ENCODE data around the gene UTRN. TPM values are rescaled to one million over a fixed set of nuclear protein-coding genes. Genes with fewer than 3 reads are reported as not detected.

UTRN gene
- total RNA-seq, 1 donor from 2014 or later: 72.0 TPM

GRCh38 chr6:144278659-144279314 lies 6.3 kb upstream of the UTRN start:
- DNase-seq: no peak
- intact Hi-C loops (cut with micrococcal nuclease): no loop called here

DNA sequence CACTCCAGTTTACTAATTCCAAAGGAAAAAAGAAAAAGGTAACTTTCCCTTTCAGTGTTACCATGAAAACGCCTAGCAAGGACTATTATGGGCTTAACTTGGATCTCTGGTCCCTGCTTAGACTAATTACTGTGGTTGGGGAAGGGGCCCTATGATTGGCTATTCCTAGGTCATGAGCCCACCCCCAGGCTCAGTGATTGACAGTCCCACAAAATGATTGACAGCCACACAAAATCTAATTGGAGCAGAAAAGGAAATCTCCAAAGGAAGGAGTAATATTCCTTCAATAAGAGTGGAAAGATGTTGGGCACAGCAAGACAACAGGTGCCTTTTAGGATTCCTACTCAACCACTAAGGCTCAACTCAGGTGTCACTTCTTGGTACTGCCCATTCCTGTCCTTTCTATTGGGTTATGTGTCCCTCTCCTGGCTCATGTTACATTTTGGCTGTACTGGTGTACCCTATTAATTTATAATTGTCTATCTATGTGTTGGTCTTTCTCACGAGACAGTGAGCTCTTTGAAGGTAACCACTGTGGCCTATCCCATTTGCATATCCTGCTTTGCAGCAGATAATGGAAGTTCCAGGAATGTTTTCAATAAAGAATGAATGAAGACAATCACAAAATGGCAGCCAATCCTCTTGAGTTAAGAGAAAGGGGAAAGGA lies 5.5 kb upstream of the UTRN start:
- DNase-seq: no peak
- no peak for ATAC-seq
- intact Hi-C loops (cut with micrococcal nuclease): loop anchor here (10.0 kb wide), 1 partner anchor 145 kb away; no protein-coding TSS in a partner anchor

More at GRCh38 chr6:144278659-144279314, 6.3 kb upstream of the UTRN start:
- ATAC-seq: no peak

DNA sequence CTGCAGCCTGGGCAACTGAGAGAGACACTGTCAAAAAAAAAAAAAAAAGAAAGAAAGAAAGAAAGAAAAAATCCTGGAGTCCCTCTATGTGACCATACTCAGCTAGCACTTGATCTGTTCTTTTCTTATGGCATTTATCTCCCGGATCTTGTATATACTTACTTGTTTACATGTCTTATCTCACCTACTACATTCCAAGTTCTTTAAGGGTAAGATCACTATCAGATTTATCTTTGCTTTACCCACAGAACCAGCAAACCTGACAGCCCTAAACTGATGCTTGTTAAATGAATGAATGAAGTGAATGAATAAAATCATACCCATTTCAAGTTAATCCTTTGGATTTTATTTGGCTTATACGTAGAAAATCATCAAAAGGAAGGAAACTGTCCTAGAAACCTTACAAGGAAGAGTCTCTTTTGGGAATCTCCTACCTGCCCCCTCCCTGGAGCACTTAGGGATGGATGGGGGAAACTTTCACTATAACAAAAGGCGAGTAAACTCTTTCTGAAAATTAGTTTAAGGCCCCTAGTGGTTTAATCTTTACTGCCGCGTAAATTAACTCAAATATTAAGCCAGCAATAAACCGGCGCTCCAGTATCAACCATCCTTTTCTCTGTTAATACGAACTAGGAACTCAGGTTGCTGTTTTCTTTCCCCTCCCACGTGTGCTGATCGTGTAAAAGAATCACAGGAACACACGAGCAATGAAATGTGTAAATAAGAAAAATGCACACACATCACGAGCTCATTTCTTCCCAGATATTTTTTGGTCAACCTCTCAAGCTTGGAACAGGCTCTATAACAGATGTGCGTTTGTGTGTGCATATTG lies 1.3 kb upstream of the UTRN start:
- ATAC-seq (no peak), DNase-seq (no peak)
- intact Hi-C loops (cut with micrococcal nuclease): loop anchor here (10.0 kb wide), 1 partner anchor 141 kb away; no protein-coding TSS in a partner anchor

GRCh38 chr6:144284478-144284782 lies 705 bp upstream of the UTRN start:
- no peak for DNase-seq
- intact Hi-C loops (cut with micrococcal nuclease): loop anchor here (10.0 kb wide), 1 partner anchor 140 kb away; no protein-coding TSS in a partner anchor
- ATAC-seq: no peak

DNA sequence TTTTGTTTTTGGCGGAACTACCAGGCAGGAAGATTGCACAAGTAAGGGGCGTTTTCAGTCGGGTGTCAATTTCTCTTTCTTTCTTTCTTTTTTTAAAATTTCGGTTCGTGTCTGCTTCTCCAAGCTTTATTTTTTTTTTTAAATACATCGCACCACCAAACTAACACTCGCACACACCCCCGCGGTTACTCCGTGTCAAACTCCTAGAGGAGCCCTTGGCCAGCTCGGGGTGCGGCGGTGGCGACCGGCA lies 338 bp downstream of the UTRN start:
- DNase-seq (no peak), ATAC-seq (no peak)
- intact Hi-C loops (cut with micrococcal nuclease): loop anchor here (10.0 kb wide), 1 partner anchor 139 kb away; no protein-coding TSS in a partner anchor

GRCh38 chr6:144285798-144286502 lies 815 bp downstream of the UTRN start:
- intact Hi-C loops (cut with micrococcal nuclease): loop anchor here (10.0 kb wide), 1 partner anchor 139 kb away; no protein-coding TSS in a partner anchor
- DNase-seq (peak; percentile 90), ATAC-seq (peak; percentile 79)

- ATAC-seq (peak; percentile 43), DNase-seq (peak; percentile 80)
- intact Hi-C loops (cut with micrococcal nuclease): loop anchor here (10.0 kb wide), 1 partner anchor 138 kb away; no protein-coding TSS in a partner anchor
These were observed 1.6 kb downstream of the UTRN start for GRCh38 chr6:144286503-144287393.

DNA sequence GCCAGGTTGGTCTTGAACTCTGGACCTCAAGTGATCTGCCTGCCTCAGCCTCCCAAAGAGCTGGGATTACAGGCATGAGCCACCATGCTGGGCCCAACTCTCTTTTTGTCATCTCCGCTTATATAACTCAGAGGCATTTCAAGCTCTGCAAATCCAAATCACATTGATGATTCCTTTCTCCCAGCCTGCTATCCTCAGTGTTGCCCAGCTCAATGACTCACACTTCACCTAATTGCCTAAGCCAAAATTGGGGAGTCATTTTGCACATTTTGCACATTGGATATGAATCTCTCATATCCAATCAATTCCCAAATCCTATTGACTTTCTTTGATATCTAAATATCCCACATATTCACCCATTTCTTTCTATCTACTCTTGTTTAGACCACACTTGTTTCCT lies 3.9 kb downstream of the UTRN start:
- ATAC-seq: no peak
- DNase-seq: no peak
- intact Hi-C loops (cut with micrococcal nuclease): loop anchor here (10.0 kb wide), 1 partner anchor 136 kb away; no protein-coding TSS in a partner anchor

DNA sequence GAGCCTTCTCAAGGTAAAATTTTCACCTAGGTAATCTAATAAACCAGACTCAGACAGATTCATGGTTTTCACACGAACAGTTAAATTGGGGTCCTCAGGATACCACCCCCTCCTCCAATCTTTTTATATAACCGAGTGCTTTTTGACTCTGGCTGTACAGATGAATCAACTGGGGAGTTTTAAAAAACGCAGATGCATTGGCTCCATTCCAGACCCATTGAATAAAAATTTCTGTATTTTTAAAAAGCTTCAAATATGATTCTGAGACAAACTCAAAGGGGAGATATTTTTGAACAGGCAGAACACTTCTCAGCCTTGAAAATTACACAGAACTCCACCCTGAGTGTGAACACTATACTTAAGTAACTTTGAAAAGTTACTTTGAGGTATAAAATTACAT lies 7.2 kb downstream of the UTRN start:
- ATAC-seq: no peak
- no peak for DNase-seq
- intact Hi-C loops (cut with micrococcal nuclease): no loop called here

DNA sequence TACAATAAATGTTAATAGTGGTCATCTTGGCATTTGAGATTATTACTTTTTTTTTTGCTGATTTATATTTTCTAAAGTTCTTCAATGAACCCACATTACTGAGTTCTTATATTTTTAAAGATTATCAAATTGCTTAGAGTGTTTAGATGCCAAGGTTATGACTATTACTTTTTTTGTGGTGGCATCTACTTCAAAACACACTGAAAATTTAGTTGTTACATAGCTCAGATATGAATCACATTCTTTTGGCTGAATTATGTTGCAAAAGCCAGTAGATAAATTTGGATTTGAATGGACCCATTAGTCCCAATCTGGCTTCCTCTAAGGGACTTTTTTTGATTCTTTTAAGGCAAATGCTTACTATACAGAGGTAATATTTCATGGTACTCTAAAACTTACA lies 8.9 kb downstream of the UTRN start:
- DNase-seq (no peak), ATAC-seq (no peak)
- intact Hi-C loops (cut with micrococcal nuclease): no loop called here

DNA sequence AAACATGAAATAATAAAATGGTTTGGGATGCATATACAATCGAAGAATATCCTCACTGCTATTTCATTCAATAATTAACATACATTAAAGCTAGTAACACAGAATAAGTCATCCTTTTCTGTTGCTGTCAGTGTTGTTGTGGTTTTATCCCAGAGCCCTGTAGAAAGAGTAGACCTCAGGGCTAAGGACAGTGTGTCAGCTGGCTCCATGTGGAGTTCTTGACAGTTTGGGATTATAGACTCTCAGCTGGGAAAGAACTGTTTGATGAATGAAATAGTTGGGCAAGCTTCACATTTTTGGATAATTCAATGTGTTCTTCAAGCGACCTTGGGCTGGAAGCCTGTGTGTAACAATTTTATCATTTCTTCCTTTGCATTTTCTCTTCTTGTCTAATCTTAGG lies 10.1 kb downstream of the UTRN start:
- intact Hi-C loops (cut with micrococcal nuclease): no loop called here

DNA sequence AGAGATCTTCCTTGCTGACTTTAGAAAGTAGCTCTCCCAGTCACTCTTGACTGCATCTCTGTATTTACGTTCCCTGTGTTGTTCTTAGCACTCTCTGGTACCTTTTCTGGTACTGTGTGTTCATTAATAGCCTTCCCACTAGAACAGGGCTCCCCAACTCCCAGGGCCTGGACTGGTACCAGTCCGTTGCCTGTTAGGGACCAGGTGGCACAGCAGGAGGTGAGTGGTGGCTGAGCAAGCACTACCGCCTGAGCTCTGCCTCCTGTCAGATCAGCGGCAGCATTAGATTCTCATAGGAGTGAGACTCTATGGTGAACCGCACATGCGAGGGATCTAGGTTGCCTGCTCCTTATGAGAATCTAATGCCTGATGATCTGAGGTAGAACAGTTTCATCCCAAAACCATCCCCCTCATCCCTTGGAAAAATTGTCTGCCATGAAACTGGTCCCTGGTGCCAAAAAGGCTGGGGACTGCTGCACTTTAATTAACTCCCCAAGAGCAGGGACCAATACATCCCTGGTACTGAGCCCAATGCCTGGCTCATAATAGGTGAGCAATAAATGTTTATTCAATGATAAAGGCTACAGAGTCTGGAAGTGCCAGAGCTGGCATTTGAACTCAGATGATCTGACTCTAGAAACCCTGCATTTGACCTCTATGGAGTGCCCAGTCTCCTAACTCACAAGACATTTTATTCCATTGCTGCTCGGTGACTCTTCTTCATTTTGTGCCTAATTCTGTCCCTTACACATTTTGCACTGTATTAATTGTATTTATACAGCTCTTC lies 11.0 kb downstream of the UTRN start:
- no peak for ATAC-seq

More for the DNA sequence above, 10.1 kb downstream of the UTRN start:
- DNase-seq: no peak
- ATAC-seq: no peak

GRCh38 chr6:144296973-144297372 lies 11.8 kb downstream of the UTRN start:
- ATAC-seq: peak; percentile 70

More for the DNA sequence above, 11.0 kb downstream of the UTRN start:
- intact Hi-C loops (cut with micrococcal nuclease): no loop called here
- no peak for DNase-seq

DNA sequence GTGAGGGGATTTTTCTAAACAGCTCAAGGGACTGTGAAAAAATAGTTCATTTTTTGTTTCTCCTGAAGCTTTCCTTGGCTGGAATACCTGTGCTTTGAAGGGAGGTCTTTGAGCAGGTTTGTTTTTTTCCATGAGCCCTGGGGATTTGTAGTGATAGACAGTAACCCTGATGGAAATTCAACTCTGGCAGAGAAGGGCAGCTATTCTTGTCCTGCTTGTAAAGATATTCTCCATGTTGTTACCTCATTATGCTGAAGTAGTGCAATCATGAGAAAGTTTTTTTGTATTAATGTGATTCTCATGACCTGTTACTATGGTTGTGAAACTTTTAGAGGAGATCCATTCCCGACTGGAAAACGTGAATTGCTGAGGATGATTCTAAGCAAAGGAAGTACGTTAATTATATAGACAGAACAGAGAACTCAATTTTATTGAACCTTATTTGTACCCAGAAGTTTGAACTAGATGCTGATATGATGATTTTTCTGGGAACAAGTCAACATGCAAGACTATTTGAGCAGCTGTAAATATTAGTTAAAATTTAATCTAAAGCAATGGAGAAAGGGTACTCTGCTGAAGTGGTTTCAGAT lies 12.5 kb downstream of the UTRN start:
- DNase-seq (no peak), ATAC-seq (peak; percentile 82)
- intact Hi-C loops (cut with micrococcal nuclease): no loop called here

More at GRCh38 chr6:144296973-144297372, 11.8 kb downstream of the UTRN start:
- DNase-seq: no peak
- intact Hi-C loops (cut with micrococcal nuclease): no loop called here

GRCh38 chr6:144298194-144298593 lies 13.1 kb downstream of the UTRN start:
- ATAC-seq: peak; percentile 35
- no peak for DNase-seq
- intact Hi-C loops (cut with micrococcal nuclease): no loop called here

- DNase-seq (no peak), ATAC-seq (no peak)
- intact Hi-C loops (cut with micrococcal nuclease): no loop called here
These were observed 13.8 kb downstream of the UTRN start for GRCh38 chr6:144298916-144299315.

DNA sequence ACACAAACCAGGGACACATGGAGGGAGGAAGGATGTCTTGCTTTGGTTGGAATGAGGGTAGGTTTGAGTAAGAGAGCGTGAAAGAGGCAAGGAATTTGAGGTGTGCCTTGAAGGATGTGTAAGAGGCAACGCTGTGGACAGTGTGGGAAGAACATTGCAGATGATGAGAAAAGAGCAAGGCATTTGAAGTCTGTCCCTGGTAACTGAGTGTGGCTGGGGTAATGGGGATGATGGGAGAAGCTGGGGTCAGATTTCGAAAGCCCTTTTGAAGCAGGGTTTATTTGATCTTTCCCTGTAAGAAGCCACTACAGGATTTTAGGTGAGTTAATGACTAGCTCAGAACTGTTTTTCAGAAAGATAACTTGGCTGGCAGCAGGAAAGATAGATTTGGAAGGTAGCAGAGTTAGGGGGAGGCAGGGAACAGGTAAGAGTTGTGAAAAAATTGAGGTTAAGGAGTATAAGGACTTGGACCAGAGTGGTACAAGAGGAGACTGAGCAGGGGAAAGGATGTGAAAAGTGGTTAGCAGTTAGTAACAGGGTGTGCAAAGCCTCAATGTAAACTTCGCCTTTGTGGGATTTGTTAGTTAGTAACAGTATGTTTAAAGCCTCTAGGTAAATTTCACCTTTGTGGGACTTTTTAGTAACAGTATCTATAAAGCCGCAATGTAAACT lies 17.7 kb downstream of the UTRN start:
- ATAC-seq (no peak), DNase-seq (no peak)
- intact Hi-C loops (cut with micrococcal nuclease): no loop called here
